MM.1S (cell line): ENCODE data around the gene ZNF735.
"Not testable (repeated sequence)": the region's sequence is repeated elsewhere in the genome, so short reads cannot be mapped to it uniquely, and the experiment has no call there.

Experiments used
- DNase-seq: peaks from one replicate; pipeline ENCODE4 v3.0.0-alpha.2; 2015
- H2AFZ ChIP-seq: fragments of 300-600 bp; sonication (generic); 2 replicates; pipeline ENCODE4 v1.6.0; 2016; ENCODE audit warnings: antibody characterized with exemption, low read length
- H3F3A ChIP-seq: fragments of 300-600 bp; sonication (generic); 2 replicates; pipeline ENCODE4 v1.6.1; 2016; ENCODE audit warnings: mild to moderate bottlenecking, antibody characterized with exemption, low read length, moderate library complexity, mixed read lengths; ENCODE audit not compliant: insufficient read depth
- H3K27ac ChIP-seq: fragments of 300-600 bp; sonication (generic); 2 replicates; pipeline ENCODE4 v1.5.1; 2016; ENCODE audit warnings: mild to moderate bottlenecking, low read length
- H3K27me3 ChIP-seq: fragments of 300-600 bp; sonication (generic); replicated peaks from 2 replicates; pipeline ENCODE4 v1.6.0; 2016; ENCODE audit warnings: low read length; ENCODE audit not compliant: insufficient read depth
- H3K36me3 ChIP-seq: fragments of 300-600 bp; sonication (generic); replicated peaks from 2 replicates; pipeline ENCODE4 v1.6.1; 2016; ENCODE audit warnings: mild to moderate bottlenecking, low read length, mixed read lengths; ENCODE audit not compliant: insufficient read depth
- H3K4me1 ChIP-seq: fragments of 300-600 bp; sonication (generic); 2 replicates; pipeline ENCODE4 v1.6.1; 2016; ENCODE audit warnings: low read length, mixed read lengths
- H3K4me2 ChIP-seq: fragments of 300-600 bp; sonication (generic); 2 replicates; pipeline ENCODE4 v1.6.0; 2016; ENCODE audit warnings: low read depth, low read length
- H3K4me3 ChIP-seq: fragments of 300-600 bp; sonication (generic); 2 replicates; pipeline ENCODE4 v1.5.1; 2016; ENCODE audit warnings: low read length, mixed read lengths
- H3K79me2 ChIP-seq: fragments of 300-600 bp; sonication (generic); 2 replicates; pipeline ENCODE4 v1.6.1; 2016; ENCODE audit warnings: mixed run types, low read length, mixed read lengths
- H3K9ac ChIP-seq: fragments of 300-600 bp; sonication (generic); 2 replicates; pipeline ENCODE4 v1.6.1; 2016; ENCODE audit warnings: low read length, mixed read lengths
- H3K9me2 ChIP-seq: fragments of 300-600 bp; sonication (generic); replicated peaks from 2 replicates; pipeline ENCODE4 v1.6.1; 2016; ENCODE audit warnings: mild to moderate bottlenecking, low read length, mixed read lengths; ENCODE audit not compliant: insufficient read depth
- H3K9me3 ChIP-seq: fragments of 300-600 bp; sonication (generic); replicated peaks from 2 replicates; pipeline ENCODE4 v1.6.1; 2016; ENCODE audit warnings: mild to moderate bottlenecking, low read length, mixed read lengths; ENCODE audit not compliant: insufficient read depth
- H4K20me1 ChIP-seq: fragments of 300-600 bp; sonication (generic); 2 replicates; pipeline ENCODE4 v1.6.1; 2016; ENCODE audit warnings: mild to moderate bottlenecking, low read length, moderate library complexity, mixed read lengths; ENCODE audit not compliant: insufficient read depth
- EZH2 ChIP-seq: fragments of 300-600 bp; sonication (generic); optimal IDR thresholded peaks from 2 replicates; pipeline ENCODE3; 2017; ENCODE audit warnings: low read depth, mild to moderate bottlenecking, antibody characterized with exemption, low read length, mixed read lengths
- EZH2phosphoT487 ChIP-seq: fragments of 300-600 bp; sonication (generic); IDR thresholded peaks from 2 replicates; pipeline ENCODE4 v1.6.1; 2018; ENCODE audit warnings: antibody characterized with exemption, low read length
- TF ChIP-seq, protein P1 (sequence below): fragments of 300-600 bp; sonication (generic); IDR thresholded peaks from 2 replicates; pipeline ENCODE4 v1.5.1; 2016; ENCODE audit warnings: antibody characterized with exemption, low read length, mixed read lengths

Gene ZNF735

GRCh38 chr7:64223366-64223765 lies 16.4 kb downstream of the ZNF735 start:
- no peak overlapping the region for H3K4me3 ChIP-seq
- no peaks in the 10 kb centered on the region for H3K4me1 ChIP-seq
- H4K20me1 ChIP-seq = no peaks in the 10 kb centered on the region
- H3K9ac ChIP-seq = no peak overlapping the region
- H3K9me3 ChIP-seq = no peaks in the 10 kb centered on the region
- H3K79me2 ChIP-seq = no peaks in the 10 kb centered on the region
- H3K27me3 ChIP-seq = no peaks in the 10 kb centered on the region
- no peak overlapping the region for H2AFZ ChIP-seq
- H3K9me2 ChIP-seq = no peaks in the 10 kb centered on the region
- TF ChIP-seq EZH2phosphoT487 (no peak), EZH2 (no peak)
- TF ChIP-seq, protein P1, sequence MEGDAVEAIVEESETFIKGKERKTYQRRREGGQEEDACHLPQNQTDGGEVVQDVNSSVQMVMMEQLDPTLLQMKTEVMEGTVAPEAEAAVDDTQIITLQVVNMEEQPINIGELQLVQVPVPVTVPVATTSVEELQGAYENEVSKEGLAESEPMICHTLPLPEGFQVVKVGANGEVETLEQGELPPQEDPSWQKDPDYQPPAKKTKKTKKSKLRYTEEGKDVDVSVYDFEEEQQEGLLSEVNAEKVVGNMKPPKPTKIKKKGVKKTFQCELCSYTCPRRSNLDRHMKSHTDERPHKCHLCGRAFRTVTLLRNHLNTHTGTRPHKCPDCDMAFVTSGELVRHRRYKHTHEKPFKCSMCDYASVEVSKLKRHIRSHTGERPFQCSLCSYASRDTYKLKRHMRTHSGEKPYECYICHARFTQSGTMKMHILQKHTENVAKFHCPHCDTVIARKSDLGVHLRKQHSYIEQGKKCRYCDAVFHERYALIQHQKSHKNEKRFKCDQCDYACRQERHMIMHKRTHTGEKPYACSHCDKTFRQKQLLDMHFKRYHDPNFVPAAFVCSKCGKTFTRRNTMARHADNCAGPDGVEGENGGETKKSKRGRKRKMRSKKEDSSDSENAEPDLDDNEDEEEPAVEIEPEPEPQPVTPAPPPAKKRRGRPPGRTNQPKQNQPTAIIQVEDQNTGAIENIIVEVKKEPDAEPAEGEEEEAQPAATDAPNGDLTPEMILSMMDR = no peak
- H3F3A ChIP-seq = no peaks in the 10 kb centered on the region
- no peak overlapping the region for H3K4me2 ChIP-seq
- DNase-seq = no peak
- H3K36me3 ChIP-seq = no peaks in the 10 kb centered on the region
- H3K27ac ChIP-seq = no peak overlapping the region

DNA sequence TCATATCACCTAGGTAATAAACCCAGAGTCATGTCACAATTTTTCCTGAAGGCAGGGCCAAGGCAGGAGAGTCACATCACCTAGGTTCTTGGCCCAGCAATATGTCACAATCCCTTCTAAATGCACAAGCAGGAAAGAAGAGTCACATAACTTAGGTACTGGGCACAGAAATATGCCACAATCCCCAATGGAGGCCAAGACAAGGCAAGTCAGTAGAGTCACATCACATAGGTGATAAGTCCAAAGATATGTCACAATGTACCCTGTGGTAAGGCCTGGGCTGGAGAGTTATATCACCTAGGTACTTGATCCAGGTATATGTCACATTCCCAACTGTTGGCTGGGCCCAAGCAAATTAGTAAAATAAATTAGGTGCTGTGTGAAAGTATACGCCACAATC lies 21.2 kb downstream of the ZNF735 start, which contains the start of gene ZNF679:
TSS of gene ZNF679 (plus strand) at position 301 of the 400 bp plus-strand sequence. CDS start 20,644 bp downstream, outside the sequence.
- DNase-seq, H3K9me2 ChIP-seq, H3K4me1 ChIP-seq, H2AFZ ChIP-seq, H3K4me3 ChIP-seq, H4K20me1 ChIP-seq, H3K9me3 ChIP-seq, H3K4me2 ChIP-seq, H3K36me3 ChIP-seq, H3K27me3 ChIP-seq, H3K9ac ChIP-seq, H3K79me2 ChIP-seq, H3K27ac ChIP-seq, H3F3A ChIP-seq: not testable (repeated sequence)

- no peaks in the 10 kb centered on the region for H3K4me1 ChIP-seq
- H3K4me2 ChIP-seq = no peak overlapping the region
- no peaks in the 10 kb centered on the region for H3K9me3 ChIP-seq
- DNase-seq = no peak
- no peaks in the 10 kb centered on the region for H3K9me2 ChIP-seq
- H3K9ac ChIP-seq = no peak overlapping the region
- H3K4me3 ChIP-seq = no peak overlapping the region
- no peak overlapping the region for H2AFZ ChIP-seq
- H3K36me3 ChIP-seq = no peaks in the 10 kb centered on the region
- no peaks in the 10 kb centered on the region for H3K79me2 ChIP-seq
- no peak overlapping the region for H3K27ac ChIP-seq
- H3F3A ChIP-seq = no peaks in the 10 kb centered on the region
- no peak for TF ChIP-seq EZH2phosphoT487
- TF ChIP-seq EZH2 = no peak
- TF ChIP-seq, protein P1 = no peak
- H4K20me1 ChIP-seq = no peaks in the 10 kb centered on the region
- no peaks in the 10 kb centered on the region for H3K27me3 ChIP-seq
Measured at GRCh38 chr7:64266341-64266919, 59.4 kb downstream of the ZNF735 start.
